Liver (tissue), 9 donors: ENCODE results near the gene HNRNPH3. TPM values are rescaled to one million over a fixed set of nuclear protein-coding genes. Genes with fewer than 3 reads are reported as not detected.

ENCODE experiments used
- DNase-seq: peaks from one replicate; pipeline ENCODE4 v3.0.0-alpha.2; 2017; ENCODE audit warnings: low spot score
- H3K27ac ChIP-seq, 2 donors: one replicate each; pipeline ENCODE4 v1.7.0; 2013; ENCODE audit warnings: inconsistent platforms in 2 of 2, low read length in 2 of 2, control low read depth in 1 of 2, low read depth in 1 of 2, mild to moderate bottlenecking in 1 of 2
- H3K27me3 ChIP-seq, 4 donors: one replicate each; pipeline versions ENCODE4 v1.6.1 to v1.7.0; 2013; ENCODE audit warnings: low read length in 3 of 4, inconsistent platforms in 1 of 4, mild to moderate bottlenecking in 1 of 4, moderate library complexity in 1 of 4; ENCODE audit not compliant: control insufficient read depth in 4 of 4, insufficient read depth in 4 of 4
- H3K36me3 ChIP-seq, 4 donors: one replicate each; pipeline versions ENCODE4 v1.6.1 to v1.7.0; 2013; ENCODE audit warnings: low read length in 3 of 4, mild to moderate bottlenecking in 3 of 4, low read depth in 1 of 4, moderate library complexity in 1 of 4; ENCODE audit not compliant: control insufficient read depth in 4 of 4, insufficient read depth in 3 of 4
- H3K4me1 ChIP-seq, 4 donors: one replicate each; pipeline versions ENCODE4 v1.6.1 to v1.7.0; 2013; ENCODE audit warnings: low read length in 3 of 4, mild to moderate bottlenecking in 3 of 4, moderate library complexity in 1 of 4; ENCODE audit not compliant: control insufficient read depth in 4 of 4, insufficient read depth in 4 of 4
- H3K4me3 ChIP-seq, 3 donors: one replicate each; pipeline versions ENCODE4 v1.6.1 to v1.7.0; 2013; ENCODE audit warnings: low read length in 3 of 3, control low read depth in 1 of 3, low read depth in 1 of 3, mild to moderate bottlenecking in 1 of 3
- H3K9ac ChIP-seq, 2 donors: one replicate each; pipeline ENCODE4 v1.7.0; 2013; ENCODE audit warnings: low read length in 2 of 2, mild to moderate bottlenecking in 2 of 2, moderate library complexity in 2 of 2, control low read depth in 1 of 2, low read depth in 1 of 2
- H3K9me3 ChIP-seq, 4 donors: one replicate each; pipeline versions ENCODE4 v1.6.1 to v1.7.0; 2013; ENCODE audit warnings: low read length in 3 of 4; ENCODE audit not compliant: control insufficient read depth in 4 of 4
- EGR1 ChIP-seq, 2 donors: IDR thresholded peaks; 2 replicates each; pipeline ENCODE4 v1.6.1; 2016 to 2018; ENCODE audit warnings: antibody characterized with exemption in 2 of 2, low read depth in 2 of 2
- FOXA1 ChIP-seq: IDR thresholded peaks from 2 replicates; pipeline ENCODE4 v1.6.1; 2016; ENCODE audit warnings: antibody characterized with exemption
- FOXA2 ChIP-seq: IDR thresholded peaks from 2 replicates; pipeline ENCODE4 v1.6.1; 2016; ENCODE audit warnings: antibody characterized with exemption
- HNF4A ChIP-seq, 2 donors: conservative IDR thresholded peaks; 2 replicates each; pipeline ENCODE4 v1.6.1; 2016; ENCODE audit warnings: antibody characterized with exemption in 2 of 2, mild to moderate bottlenecking in 2 of 2
- HNF4G ChIP-seq: IDR thresholded peaks from 2 replicates; pipeline ENCODE4 v1.6.1; 2016; ENCODE audit warnings: antibody characterized with exemption
- JUND ChIP-seq, 2 donors: IDR thresholded peaks; 2 replicates each; pipeline ENCODE4 v1.6.1; 2016; ENCODE audit warnings: antibody characterized with exemption in 2 of 2
- NR2F2 ChIP-seq: IDR thresholded peaks from 2 replicates; pipeline ENCODE4 v1.6.1; 2016; ENCODE audit warnings: antibody characterized with exemption
- RAD21 ChIP-seq, 2 donors: IDR thresholded peaks; 2 replicates each; pipeline ENCODE4 v1.6.1; 2016; ENCODE audit warnings: antibody characterized with exemption in 2 of 2, mild to moderate bottlenecking in 2 of 2
- RXRA ChIP-seq, 2 donors: IDR thresholded peaks; 2 replicates each; pipeline ENCODE4 v1.6.1; 2017 to 2018; ENCODE audit warnings: antibody characterized with exemption in 2 of 2, mild to moderate bottlenecking in 1 of 2
- SP1 ChIP-seq: IDR thresholded peaks from 2 replicates; pipeline ENCODE4 v1.6.1; 2018; ENCODE audit warnings: antibody characterized with exemption, mild to moderate bottlenecking
- TAF1 ChIP-seq: conservative IDR thresholded peaks from 2 replicates; pipeline ENCODE4 v1.6.1; 2016; ENCODE audit warnings: antibody characterized with exemption, mild to moderate bottlenecking
- YY1 ChIP-seq: IDR thresholded peaks from 2 replicates; pipeline ENCODE4 v1.6.1; 2016; ENCODE audit warnings: antibody characterized with exemption, mild to moderate bottlenecking
- WGBS: extraction: QIAGEN DNeasy Blood & Tissue Kit; methylation state at CpG from one replicate; pipeline ENCODE4 v1.1.7; 2013; 5-methylcytosine and 5-hydroxymethylcytosine counted together
- polyA plus RNA-seq, 2 donors: library from polyadenylated mRNA; stranded (reverse) in 1 of 2; unstranded in 1 of 2; fragments of 200-250 nt in 1 of 2; fragments of >200 nt in 1 of 2; fragmentation: Nextera tagmentation in 1 of 2; extraction: Ambion mirVana in 1 of 2; gene quantifications; one replicate each; pipeline versions ENCODE4 v1.2.1 to v1.2.3, GENCODE V29; 2013 to 2015
- total RNA-seq, 2 donors: library from RNA; depleted of rRNA; stranded (reverse); fragments of >200 nt; gene quantifications; one replicate each; pipeline ENCODE4 v1.2.3, GENCODE V29; 2014
- TF ChIP-seq, protein P1 (sequence below): IDR thresholded peaks from 2 replicates; pipeline ENCODE4 v1.6.1; 2016; ENCODE audit warnings: antibody characterized with exemption, mild to moderate bottlenecking
- TF ChIP-seq, protein P2 (sequence below): IDR thresholded peaks from 2 replicates; pipeline ENCODE4 v1.6.1; 2016; ENCODE audit warnings: antibody characterized with exemption
- TF ChIP-seq, protein P3 (sequence below): IDR thresholded peaks from 2 replicates; pipeline ENCODE4 v1.6.1; 2016; ENCODE audit warnings: antibody characterized with exemption
- TF ChIP-seq, protein P4 (sequence below): fragments of 150-350 bp; IDR thresholded peaks from 2 replicates; pipeline ENCODE4 v1.5.1; 2017; ENCODE audit warnings: improper control_type of control experiment, low read depth, low read length; ENCODE audit not compliant: missing input control
- donor health status: healthy.
- donor health status: healthy.
- donor health status: healthy.
- donor health status: healthy.
- donor health status: healthy.

Gene HNRNPH3
- total and polyA plus RNA-seq, 4 donors = 18.2 to 38.4 (median 28.6) TPM

DNA sequence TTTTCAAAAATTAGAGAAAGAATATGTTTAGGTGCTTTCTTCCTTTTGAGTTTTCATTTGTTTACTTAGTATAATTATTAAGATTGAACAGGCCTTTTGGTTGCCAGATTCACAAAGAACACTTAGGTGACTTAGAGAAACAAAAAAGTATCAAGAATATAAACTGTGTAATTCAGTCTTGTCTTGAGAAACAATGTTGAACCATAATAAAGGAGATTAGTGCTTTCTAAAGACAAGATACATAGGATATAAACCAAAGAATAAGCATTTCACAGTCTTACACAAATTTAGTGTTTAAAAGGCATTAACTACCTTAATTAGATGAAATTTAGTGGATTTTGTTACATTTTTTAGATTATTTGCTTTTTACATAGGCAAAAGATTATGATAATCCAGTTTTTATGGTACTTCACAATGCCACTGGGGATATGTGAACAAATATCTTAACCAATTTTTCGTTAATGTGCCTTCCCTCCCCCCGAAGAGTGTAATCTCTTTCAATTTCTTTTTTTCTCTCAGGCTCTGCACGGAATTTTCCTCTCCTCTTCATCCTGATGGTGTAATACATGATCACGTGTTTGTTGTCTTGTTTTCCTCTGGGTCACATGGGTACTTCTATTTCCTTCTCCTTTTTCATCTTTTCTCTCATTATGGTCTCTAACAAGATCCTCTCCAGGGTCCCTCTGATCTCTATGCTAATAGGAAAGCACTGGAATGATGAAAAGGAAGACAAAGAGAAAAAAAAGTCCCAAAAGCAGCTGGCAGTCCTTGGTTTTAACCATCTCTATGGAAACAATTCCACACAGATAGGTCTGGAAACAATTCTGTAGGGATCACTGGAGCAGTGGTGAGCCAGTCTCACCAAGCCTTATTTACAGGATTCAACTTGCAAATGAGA, 3.7 kb upstream of the HNRNPH3 start (continued):
- TF ChIP-seq, protein P1, sequence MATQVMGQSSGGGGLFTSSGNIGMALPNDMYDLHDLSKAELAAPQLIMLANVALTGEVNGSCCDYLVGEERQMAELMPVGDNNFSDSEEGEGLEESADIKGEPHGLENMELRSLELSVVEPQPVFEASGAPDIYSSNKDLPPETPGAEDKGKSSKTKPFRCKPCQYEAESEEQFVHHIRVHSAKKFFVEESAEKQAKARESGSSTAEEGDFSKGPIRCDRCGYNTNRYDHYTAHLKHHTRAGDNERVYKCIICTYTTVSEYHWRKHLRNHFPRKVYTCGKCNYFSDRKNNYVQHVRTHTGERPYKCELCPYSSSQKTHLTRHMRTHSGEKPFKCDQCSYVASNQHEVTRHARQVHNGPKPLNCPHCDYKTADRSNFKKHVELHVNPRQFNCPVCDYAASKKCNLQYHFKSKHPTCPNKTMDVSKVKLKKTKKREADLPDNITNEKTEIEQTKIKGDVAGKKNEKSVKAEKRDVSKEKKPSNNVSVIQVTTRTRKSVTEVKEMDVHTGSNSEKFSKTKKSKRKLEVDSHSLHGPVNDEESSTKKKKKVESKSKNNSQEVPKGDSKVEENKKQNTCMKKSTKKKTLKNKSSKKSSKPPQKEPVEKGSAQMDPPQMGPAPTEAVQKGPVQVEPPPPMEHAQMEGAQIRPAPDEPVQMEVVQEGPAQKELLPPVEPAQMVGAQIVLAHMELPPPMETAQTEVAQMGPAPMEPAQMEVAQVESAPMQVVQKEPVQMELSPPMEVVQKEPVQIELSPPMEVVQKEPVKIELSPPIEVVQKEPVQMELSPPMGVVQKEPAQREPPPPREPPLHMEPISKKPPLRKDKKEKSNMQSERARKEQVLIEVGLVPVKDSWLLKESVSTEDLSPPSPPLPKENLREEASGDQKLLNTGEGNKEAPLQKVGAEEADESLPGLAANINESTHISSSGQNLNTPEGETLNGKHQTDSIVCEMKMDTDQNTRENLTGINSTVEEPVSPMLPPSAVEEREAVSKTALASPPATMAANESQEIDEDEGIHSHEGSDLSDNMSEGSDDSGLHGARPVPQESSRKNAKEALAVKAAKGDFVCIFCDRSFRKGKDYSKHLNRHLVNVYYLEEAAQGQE = no peak
- TF ChIP-seq RXRA (IDR thresholded peaks at IDR 0.05) = peak; percentile 11 to 23

DNA sequence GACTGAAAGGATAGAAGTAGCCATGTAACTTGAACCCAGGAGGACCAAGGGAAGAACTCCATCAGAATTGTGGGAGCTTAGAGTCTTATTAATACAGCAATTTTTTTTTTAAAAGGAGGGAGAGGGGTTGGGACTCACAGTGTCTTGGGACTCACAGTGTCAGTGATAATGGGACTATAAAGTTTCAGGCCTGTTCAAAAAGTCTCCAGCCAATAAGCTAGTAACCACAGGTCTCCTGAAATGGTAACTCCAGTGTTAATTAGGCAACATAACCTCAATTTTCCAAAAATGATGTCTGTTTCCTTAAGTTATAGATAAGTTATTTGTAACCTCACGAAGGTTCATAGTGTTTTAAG, 2.4 kb upstream of the HNRNPH3 start:
- Histone ChIP-seq H3K27me3 (no peaks in the 10 kb centered on the region), H3K36me3 (peaks cover 0 to 2% (median 0%) of the 10 kb centered on the region in 4 donors), H3K9ac (no peak overlapping the region), H3K4me3 (no peak overlapping the region), H3K4me1 (peaks cover 4 to 32% (median 10%) of the 10 kb centered on the region in 4 donors), H3K27ac (no peak overlapping the region), H3K9me3 (no peaks in the 10 kb centered on the region)
- DNase-seq = no peak
- 97% methylated on average over 1 of the region's 1 CpG for WGBS
- no peak for TF ChIP-seq FOXA2

DNA sequence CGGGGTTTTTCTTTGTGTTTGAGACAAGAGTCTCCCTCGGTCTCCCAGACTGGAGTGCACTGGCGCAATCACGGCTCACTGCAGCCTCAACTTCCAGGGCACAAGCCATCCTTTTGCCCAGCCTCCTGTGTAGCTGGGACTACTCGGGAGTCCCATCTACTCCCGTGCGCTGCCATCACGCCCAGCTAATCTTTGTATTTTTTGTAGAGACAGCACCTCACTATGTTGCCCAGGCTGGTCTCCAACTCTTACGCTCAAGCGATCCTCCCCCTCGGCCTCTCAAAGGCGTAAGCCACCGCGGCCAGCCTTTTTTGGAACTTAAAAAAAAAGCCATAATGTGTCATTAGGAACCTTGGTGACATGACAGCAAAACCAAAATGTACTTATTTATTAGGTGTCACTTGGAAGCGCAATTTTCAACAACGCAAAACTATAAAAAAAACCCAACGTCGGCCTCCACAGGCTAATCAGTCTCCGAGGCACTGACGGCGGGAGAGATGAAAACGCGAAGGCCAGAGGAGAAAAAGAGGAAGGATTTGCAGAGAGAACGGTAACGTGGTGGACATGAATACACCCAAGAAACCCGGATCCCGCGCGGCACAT, 911 bp upstream of the HNRNPH3 start:
- H3K9ac ChIP-seq = peak overlapping the region; percentile 77 to 91
- WGBS = 24% methylated on average over 29 of the region's 29 CpGs
- peak; percentile 40 for DNase-seq
- peak overlapping the region; percentile 94 to 98 for H3K27ac ChIP-seq
- H3K4me1 ChIP-seq = peaks cover 4 to 42% (median 20%) of the 10 kb centered on the region in 4 donors
- H3K27me3 ChIP-seq = no peaks in the 10 kb centered on the region
- TF ChIP-seq HNF4A (conservative IDR thresholded peaks at IDR 0.05) (no peak), FOXA1 (no peak), HNF4G (no peak), SP1 (no peak), JUND (IDR thresholded peaks at IDR 0.05) (no peak), EGR1 (IDR thresholded peaks at IDR 0.05; ENCODE audit: low read depth in 2 of 2) (no peak), RXRA (IDR thresholded peaks at IDR 0.05) (no peak), NR2F2 (no peak), YY1 (no peak), RAD21 (IDR thresholded peaks at IDR 0.05) (no peak), TAF1 (no peak)
- TF ChIP-seq, protein P2, sequence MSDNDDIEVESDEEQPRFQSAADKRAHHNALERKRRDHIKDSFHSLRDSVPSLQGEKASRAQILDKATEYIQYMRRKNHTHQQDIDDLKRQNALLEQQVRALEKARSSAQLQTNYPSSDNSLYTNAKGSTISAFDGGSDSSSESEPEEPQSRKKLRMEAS = no peak
- TF ChIP-seq, protein P3, sequence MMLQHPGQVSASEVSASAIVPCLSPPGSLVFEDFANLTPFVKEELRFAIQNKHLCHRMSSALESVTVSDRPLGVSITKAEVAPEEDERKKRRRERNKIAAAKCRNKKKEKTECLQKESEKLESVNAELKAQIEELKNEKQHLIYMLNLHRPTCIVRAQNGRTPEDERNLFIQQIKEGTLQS = no peak
- TF ChIP-seq, protein P1 = no peak
- TF ChIP-seq, protein P4, sequence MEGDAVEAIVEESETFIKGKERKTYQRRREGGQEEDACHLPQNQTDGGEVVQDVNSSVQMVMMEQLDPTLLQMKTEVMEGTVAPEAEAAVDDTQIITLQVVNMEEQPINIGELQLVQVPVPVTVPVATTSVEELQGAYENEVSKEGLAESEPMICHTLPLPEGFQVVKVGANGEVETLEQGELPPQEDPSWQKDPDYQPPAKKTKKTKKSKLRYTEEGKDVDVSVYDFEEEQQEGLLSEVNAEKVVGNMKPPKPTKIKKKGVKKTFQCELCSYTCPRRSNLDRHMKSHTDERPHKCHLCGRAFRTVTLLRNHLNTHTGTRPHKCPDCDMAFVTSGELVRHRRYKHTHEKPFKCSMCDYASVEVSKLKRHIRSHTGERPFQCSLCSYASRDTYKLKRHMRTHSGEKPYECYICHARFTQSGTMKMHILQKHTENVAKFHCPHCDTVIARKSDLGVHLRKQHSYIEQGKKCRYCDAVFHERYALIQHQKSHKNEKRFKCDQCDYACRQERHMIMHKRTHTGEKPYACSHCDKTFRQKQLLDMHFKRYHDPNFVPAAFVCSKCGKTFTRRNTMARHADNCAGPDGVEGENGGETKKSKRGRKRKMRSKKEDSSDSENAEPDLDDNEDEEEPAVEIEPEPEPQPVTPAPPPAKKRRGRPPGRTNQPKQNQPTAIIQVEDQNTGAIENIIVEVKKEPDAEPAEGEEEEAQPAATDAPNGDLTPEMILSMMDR = no peak
- H3K4me3 ChIP-seq = peak overlapping the region; percentile 88 to 98 (median 94)
- peaks cover 0 to 2% (median 0%) of the 10 kb centered on the region in 4 donors for H3K36me3 ChIP-seq
- H3K9me3 ChIP-seq = no peaks in the 10 kb centered on the region
